Germinal center (tissue), 1 donor: ENCODE results near the gene GPR176.

Source experiments
- DNase-seq: peaks from one replicate; pipeline ENCODE4 v3.0.0; 2012; ENCODE audit warnings: mixed read lengths, low spot score

GPR176 gene, protein sequence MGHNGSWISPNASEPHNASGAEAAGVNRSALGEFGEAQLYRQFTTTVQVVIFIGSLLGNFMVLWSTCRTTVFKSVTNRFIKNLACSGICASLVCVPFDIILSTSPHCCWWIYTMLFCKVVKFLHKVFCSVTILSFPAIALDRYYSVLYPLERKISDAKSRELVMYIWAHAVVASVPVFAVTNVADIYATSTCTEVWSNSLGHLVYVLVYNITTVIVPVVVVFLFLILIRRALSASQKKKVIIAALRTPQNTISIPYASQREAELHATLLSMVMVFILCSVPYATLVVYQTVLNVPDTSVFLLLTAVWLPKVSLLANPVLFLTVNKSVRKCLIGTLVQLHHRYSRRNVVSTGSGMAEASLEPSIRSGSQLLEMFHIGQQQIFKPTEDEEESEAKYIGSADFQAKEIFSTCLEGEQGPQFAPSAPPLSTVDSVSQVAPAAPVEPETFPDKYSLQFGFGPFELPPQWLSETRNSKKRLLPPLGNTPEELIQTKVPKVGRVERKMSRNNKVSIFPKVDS

DNA sequence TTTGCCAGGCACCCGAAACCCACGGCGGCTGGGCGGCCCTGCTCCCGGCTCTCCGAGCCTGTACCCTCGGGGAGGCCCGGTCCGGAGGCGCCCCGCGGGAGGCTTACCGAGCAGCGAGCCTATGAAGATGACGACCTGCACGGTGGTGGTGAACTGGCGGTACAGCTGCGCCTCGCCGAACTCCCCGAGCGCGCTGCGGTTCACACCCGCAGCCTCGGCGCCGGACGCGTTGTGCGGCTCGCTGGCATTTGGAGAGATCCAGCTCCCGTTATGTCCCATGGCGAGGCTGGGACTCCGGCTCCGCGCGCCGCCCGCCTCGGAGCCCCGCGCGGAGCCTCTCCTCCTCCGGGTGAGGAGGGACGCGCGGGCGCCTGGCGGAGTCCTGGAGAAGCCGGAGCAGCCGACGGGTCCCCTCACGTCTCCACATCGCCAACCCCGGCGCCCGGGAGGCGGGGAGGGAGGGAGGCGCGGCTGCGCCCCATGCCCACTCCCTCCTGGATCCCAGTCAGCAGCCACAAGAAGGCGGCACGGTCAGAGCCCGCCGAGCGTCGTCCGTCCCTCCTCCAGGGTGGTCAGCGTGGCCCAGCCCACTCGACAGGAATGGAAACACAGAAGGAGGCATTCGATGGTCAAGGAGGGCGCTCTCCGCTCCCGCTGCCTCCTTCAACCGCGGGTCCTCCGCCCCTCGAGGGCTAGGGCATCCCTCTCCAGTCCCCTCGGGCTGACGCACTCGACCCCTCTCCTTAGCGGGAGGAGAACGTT lies at the start of gene GPR176:
Gene GPR176, minus strand, starts transcription at position 519 of the 762 bp plus-strand sequence. Its CDS starts 240 bp downstream, at position 279.
- peak; percentile 38 for DNase-seq

DNA sequence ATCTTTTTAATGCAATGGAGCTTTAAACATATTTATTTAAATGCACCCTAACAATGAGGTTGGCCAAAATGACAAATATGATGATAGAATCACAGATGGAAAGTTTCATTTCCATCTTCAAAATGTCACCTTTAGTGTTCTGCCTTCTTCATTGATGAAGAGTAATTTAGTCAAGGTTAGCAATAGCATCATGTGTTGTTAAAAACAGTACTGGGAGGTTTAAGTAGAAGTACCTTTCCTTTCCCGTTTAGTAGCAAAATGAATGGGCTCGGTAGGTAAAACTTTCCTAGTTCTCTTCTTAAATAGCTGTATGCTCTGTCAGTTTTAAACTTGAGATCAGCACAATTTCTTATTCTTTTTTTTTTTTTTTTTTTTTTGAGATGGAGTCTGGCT lies 48.9 kb upstream of the GPR176 start:
- DNase-seq = no peak

DNA sequence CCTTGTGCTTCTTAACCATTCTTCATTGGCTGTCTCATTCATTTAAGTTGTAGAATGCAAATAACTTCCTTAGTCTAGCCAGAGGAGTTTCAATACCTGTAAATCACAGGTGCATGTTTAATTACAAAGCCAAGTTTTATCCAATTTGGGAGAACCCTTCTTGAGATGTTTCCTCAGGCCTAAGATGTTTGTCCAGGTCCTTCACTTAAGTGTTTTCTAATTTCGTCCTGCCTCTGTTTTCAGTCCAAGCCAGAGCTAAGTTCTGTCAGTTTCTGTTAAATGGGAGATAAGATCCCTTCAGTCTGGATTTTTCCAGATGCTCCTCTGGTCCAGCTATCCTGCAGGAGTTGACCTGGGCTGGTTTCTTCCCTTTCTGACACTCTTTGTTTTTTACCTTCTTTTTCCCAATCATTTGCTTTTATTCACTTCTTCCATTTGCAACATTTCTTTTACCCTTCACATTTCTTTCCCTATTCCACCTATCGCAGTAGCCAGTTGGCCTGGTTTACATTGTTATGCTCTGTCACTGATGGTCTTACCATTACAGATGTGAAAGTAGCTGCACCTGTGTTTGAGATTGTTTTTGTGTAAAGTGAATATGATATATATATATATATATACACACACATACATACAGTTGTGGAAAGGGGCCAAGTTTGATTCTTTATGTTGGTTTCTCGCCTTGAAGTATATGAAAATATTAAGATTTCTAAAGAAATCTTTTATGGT lies 48.4 kb upstream of the GPR176 start:
- DNase-seq = no peak

DNA sequence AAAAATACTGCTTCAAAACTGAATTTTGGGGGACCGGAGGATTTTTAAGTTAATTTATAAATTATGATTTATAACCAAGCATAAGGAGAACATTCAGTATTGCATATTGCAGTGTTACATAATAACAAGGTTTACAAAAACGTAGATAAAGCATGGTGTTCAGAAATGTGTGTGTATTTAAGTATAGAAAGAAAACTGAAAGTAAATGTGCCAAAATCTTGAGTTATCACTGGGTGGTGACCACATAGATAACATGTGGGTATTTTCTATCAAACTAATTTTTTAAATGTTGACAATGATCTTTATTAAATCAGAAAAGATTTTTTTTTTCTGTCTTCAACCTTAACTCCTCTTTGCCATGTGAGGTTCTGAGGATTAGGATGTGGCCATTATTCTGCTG lies 46.5 kb upstream of the GPR176 start:
- DNase-seq = no peak

DNA sequence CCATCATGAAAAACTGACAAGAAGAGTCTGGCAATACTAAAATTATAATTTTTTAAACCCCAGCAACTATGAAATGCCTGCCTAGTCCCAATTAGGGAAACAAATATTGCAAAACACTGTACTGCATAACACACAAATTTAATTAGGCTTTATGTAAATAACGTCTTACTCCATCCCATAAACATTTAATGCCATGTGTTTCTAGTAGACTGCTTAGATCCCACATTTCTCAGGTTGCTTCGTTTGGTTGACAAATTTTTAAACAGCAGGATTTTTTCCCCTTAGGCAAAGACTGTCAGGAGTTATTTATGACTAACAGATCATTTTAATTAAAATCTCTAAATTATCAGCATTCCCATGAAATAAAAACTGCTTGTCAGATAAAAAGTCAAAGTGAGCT lies 43.7 kb upstream of the GPR176 start:
- no peak for DNase-seq

DNA sequence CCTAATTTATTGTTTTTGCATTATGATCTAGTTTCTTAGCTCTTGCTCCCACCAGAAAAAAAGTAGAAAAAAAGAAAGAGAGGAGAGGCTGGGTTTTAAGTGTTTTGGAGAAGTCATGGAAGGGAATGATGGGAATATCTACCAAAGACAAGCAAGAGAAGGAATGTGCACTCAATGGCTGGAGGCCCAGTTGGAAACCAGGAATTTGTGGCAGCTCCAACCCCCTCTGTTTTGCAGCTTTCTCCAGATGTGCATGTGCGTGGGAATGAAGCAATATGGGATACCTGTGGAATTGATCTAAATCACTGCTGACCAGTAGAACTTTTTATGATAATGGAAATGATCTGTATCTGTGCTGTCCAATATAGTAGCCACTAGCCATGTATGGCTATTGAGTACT lies 41.0 kb upstream of the GPR176 start:
- DNase-seq = no peak

DNA sequence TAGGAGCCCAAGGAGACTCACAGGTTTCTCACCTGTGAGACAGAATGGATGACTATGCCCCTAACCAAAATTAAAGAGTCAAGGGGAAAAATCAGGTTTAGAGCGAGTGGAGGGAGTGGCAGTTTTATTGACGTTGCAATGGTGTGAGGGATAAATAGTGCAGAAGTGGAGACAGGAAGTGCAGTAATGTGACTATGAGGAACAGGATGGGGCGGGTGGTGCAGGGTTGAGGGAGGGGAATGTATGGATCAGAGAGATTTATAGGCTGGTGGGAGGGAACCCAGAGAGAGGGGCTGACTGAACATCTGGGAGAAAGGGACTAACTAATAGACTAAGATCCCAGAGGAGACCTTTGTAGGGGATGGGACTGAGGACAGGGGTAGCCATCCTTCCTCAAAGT lies 40.3 kb upstream of the GPR176 start:
- no peak for DNase-seq

DNA sequence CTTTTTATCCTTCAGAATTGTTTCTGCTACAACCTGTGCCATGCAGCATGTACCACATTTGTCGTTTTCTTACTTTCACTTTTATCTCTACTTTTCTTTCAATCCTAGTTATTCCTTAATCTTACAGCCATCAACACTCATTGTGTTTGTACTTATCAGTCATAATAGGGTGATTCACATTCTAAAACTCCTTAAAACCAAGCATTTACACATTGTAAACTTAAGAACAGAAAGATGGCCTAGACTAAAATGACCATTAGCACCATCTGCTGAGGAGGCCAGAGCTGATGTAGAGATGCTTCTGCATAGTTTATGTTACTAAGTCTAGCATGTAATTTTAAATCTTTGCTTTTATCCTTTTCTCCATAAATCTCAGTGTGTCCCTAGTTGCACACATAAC lies 39.3 kb upstream of the GPR176 start:
- DNase-seq = no peak

DNA sequence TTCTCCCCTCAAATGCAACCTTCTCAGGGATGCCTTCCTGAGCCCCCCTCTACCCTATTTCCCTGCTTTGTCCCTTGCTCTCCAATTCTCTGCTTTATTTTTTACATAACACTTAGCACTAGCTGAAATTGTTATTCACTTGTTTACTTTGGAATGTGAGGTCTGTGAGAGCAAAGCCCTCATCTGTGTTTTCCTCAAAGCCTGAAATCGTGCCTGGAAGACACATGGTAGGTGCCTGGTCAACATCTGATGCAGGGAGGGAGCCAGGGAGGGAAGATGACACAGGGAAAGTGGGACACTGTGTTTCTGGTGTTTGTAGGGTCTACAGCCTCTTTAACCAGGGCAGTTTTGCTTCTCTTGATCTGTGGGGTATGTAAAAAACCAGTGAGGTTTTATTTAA lies 37.4 kb upstream of the GPR176 start:
- DNase-seq = no peak

DNA sequence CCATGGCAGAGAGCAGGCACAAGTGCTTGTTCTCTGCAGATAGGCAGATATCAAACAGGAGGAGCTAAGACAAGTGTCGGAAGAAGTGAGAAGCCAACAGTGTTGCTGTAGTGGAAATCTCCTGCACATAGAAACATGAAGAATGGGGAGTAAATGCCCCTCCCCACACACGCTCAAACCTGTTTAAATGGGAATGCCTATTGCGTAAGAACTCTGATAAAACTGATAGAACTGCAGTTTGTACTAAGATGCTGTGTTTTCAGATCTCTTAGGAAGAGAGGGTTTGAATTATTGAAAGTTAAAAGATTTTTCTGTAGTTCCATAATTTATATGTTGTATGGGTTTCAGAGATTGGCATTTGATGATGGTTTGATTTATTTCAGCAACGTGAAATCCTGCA lies 33.5 kb upstream of the GPR176 start:
- no peak for DNase-seq

DNA sequence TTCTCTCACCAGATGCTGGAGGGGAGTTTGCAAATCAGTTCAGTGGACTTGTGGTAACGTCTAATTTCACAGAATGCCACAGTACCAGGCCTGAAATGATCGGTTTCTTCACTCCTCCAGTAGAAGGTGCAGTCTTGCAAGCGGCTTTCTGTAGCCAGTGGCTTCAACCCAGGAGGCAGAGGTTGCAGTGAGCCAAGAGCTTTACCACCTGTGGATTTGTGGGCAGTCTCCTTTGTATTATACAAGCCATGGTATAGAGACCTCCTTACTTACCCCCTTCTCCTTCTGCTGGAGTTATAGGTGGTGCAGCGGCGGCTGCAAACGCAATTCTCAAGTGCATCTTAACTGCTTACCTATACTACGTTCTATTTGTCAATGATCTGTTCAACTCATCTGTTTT lies 31.5 kb upstream of the GPR176 start:
- DNase-seq = no peak

DNA sequence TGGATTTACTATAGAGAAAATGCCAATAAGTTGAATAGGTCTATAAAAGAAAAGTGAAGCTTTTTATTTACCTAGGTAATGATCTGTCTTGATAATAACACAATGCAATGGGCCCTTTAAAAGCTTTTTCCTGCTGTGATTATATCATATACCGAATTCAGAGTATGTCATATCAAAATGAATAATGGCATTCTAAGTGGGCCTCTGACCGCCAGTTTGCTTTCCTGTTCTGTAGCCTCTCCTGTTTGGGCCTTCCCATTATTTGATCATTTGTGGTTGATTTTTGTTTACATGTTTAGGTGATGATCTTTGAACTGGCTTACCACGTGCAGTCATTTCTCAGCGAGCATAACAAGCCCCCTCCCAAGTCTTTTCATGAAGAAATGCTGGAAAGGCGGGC lies 28.8 kb upstream of the GPR176 start:
- DNase-seq = no peak

DNA sequence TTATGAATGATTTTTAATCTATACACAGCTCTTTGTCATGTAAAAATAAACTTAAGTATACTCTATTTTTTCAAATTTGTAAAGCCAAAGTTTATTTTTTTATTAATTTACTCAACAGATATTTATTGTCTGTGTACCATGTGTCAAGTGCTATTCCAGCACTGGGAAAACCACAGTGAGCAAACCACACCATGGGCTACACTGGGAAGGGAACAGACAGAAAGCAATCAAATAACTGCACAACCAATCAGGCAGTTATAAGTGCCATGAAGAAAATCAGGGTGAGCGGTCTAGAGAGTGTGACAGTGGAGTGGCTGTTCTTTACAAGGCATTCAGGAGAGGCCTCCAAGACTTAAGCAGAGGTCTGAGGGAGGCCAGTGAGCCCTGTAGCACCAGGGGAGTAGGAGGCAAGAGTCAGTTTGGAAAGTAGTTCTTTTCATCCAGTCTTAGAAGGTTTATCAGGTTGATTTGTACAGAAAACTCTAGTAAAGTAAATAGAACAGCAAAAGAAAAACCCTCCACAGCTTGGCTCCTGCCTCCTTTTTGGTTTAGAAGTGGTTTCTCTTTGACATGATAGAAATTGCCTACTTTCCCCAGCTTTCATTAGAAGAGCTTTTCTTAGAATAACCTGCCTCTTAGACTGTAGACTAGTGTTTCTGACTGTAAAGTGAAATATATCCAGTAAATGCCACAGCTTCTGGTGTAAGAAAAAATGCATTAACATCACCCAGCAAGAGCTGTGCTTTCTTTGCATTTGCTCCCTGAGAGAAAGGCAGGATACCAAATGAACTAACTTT lies 27.5 kb upstream of the GPR176 start:
- DNase-seq = no peak

DNA sequence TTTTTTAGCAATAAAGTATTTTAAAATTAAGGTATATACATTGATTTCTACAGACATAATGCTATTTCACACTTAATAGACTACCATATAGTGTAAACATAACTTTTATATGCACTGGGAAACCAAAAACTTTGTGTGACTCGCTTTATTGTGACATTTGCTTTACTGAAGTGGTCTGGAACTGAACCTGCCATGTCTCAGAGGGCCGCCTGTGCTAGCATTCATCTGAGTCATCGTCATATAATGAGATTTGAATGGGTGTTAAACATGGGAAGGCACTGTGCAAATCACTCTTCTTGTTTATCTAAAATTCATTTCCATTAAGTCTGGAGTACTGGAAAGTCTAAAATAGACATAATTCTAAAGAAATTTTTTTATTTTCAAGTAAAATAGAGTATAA lies 26.8 kb upstream of the GPR176 start:
- no peak for DNase-seq

DNA sequence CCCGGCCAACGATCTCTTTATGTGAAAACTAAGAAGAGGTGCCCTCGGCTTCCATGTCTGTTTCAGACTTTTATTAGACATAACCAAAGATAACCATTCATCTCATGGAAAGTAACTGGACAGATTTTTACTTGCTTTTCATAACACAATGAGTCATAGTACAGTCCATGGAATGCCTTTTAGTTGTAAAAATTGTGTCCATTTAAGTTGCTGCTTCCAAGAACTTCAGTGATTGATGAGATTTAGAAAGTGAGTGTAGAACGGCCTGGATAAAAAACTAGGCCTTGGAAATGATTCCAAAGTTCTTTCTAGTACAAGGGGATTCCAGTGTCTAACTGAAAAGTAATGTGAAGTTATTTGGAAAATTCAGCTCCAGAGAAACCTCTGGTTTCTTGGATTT lies 24.7 kb upstream of the GPR176 start:
- no peak for DNase-seq

DNA sequence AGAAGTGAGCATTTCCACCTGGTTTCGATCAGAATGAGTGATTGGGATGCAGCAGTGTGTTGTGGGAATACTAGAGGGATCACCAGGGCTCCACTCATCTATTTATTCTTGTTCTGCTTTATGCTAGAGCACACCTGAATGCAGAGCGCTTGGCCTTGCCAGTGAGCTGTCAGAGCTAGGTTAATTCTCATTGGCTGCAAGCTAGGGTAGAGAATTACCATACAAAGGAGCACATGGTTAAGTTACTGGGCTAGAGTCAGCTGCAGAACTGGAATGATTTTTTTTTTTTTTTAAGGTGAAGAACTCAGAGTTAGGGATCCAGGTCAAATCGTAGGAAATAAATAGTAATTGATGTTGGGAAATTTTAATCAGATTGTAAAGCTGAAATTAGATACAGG lies 22.7 kb upstream of the GPR176 start:
- no peak for DNase-seq

DNA sequence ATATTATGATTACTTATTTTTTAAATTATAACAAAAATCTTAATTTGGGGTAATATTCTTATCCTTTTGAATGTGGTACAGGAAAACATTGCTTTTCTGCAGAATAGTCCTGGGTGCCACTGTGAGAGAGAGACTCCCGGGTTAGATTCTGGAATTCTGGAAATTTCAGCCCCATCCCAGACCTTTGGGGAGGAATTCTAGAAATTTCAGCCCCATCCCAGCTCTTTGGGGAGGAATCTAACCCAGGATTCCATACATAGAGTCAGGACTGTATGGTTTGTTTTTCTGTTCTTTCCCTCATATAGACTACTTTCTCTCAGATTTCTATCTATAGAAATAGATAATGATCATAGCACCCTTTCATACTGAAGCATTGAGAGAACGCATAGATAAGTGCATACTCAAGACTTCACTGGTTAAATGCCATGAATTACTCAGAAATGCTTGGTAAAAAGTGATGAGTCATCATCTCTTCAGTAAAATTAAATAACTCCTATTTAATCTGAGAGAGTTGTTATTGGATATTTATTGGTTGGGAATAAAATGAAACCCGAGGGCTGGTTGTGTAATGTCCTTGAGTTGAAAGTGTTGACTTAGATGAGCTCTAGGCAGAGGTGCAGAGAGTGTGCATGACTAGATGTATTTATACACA lies 22.2 kb upstream of the GPR176 start:
- DNase-seq = no peak

DNA sequence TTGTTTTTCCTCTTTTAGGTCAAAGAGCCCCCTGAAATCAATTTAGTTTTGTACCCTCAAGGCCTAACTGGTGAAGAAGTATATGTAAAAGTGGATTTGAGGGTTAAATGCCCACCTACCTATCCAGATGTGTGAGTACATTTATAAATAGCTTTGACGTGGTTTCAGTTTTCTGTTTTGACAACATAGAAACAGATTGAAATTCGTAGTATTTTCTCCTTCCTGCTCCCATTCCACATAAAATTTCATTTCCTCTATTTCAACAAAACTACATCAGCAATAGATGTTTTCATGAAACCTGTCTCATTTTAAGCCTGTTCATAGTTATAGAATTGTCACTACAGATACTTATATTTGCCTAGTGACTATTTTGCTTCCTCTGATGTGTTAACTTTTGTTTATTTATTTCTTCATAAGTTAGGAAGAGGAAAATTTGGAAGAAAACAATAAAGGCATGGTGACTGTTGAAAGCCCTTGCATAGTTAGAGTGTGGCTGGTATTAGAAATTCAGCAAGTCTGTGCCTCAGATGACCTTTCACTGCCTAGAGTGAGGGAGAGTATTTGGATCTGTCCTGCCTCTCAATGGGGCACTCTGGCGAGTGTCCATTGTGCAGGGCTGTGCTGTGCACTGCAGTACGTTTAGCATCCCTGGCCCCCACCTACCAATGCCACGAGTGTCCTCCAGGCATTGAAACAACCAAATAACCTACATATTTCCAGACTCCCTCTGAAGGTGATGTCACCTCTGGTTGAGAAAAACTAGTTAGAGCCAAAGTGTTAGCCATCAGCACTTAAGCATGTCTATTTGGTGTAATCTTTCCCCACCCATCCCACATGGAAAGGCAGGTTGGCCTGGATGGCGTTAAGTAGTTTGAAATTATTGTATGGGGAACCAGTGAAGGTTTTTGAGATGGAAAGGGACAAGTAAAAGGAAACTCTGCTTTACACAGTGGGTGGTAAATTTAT lies 19.7 kb upstream of the GPR176 start:
- no peak for DNase-seq

DNA sequence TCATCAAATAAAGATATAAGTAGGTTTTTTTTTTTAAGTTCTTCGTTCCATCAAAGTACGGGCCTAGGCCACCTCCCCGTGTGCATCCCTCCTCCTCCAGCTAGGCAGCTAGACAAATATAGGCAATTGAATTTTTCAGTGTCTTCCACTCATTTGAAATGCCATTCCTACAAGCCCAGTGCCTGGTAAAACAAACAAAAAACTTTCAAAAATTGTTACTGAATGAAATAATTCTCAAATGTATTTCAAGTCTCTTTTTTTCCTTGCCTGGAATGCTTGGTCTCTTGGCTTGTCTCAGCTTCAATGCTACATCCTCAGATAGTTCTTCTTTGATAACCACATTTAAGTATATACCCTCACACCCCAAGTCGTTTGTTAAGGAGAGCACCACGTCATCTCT lies 17.6 kb upstream of the GPR176 start:
- no peak for DNase-seq

DNA sequence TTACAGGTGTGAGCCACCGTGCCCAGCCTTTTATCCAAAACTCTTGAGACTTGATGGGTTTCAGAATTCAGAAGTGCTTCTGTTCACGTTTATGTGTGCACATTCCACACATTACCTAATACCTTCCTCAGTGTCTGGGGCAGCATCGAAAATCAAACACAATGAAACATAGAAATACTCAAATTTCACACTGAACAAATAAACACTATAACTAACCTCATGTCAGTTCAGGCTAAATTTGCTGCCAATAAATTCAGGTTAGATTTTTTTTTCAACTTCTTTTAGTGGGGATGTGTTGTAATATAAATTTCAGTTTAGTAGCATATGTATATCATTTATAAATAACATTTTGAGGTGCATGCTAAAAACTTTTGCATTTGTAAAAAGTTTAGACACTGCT lies 16.6 kb upstream of the GPR176 start:
- no peak for DNase-seq
